GM21717 (cell line): Measurements from ENCODE around the gene SLC22A2.

Experiments used
- ATAC-seq: cut with Tn5 transposase; IDR thresholded peaks from one replicate; pipeline ENCODE4 v1.9.1; 2021; ENCODE audit warnings: mild to moderate bottlenecking, moderate library complexity; ENCODE audit not compliant: unreplicated experiment

Gene SLC22A2

DNA sequence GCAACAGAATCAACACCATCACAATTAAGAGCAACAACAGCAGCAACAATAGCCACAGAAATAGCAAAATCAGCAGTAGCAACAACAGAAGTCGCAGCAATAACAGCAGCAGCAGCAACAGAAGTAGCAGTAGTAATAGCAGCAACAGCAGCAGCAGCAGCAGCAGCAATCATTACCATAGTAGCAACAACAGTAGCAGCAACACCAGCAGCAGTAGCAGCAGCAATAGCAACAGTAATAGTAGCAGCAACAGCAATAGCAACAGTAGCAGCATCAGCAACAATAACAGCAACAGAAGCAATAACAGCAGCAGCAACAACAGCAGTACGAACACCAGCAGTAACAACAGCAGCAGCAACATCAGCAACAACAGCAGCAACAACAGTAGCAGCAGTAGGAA lies 39.8 kb downstream of the SLC22A2 start:
- ATAC-seq: no peak

DNA sequence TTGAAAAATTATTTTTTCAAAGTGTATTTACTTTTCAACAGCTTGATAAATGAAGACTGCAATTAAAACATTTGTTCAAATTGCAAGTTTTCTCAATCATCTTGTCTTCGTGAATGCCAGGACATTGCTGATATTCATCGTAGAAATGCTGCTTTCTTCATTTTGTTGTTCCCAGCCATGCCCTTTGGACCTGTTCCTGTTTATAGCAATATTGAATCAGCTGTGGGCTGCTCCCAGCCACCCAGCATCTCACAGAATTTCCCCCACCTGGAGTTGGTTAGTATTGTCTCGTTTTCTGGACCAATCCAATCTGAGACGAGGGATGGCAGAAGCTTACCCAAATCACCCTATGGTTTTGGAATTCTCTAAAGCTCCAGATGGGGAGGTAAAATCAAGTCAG lies 40.8 kb downstream of the SLC22A2 start:
- no peak for ATAC-seq

DNA sequence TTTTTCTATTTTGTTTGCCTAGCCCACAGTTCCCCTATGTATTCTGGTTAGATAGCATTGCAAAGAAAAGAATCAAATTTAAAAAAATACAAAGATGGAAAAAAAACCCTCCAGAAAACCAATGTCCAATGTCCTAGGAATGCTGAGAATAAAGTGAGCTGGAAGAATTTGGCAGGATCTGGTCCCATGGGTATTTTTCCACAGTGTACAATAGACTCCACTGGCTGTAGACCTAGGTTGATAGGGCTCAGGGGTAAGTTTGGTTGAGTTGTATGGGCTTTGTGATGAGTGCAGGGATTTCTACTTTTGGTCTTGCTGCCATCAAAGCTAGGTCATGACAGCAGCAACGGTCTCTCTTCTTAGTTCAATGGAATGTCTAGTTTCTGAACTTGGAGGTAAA lies 41.5 kb downstream of the SLC22A2 start:
- no peak for ATAC-seq

DNA sequence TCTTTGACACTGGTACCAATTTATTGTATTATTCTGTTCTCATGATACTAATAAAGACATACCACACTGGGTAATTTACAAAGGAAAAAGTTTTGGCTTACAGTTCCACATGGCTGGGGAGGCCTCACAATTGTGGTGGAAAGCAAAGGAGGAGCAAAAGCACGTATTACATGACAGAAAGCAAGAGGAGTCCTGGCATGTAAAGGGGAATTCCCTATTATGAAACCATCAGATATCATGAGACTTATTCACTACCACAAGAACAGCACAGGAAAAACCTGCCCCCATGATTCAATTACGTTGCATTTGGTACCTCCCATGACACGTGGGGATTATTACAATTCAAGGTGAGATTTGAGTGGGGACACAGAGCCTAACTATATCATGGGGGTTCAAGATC lies 43.4 kb downstream of the SLC22A2 start:
- no peak for ATAC-seq

DNA sequence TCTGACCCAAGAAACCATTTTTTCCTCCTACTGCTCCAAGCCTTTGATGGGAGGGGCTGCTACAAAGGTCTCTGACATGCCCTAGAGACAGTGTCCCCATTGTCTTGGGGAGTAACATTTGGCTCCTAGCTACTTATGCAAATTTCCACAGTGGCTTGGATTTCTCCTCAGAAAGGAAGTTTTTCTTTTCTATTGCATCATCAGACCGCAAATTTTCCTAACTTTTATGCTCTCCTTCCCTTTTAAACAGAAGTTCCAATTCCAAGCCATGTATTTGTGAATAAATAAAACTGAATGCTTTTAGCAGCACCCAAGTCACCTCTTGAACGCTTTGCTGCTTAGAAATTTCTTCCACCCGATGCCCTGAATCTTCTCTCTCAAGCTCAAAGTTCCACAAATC lies 51.0 kb downstream of the SLC22A2 start:
- no peak for ATAC-seq

DNA sequence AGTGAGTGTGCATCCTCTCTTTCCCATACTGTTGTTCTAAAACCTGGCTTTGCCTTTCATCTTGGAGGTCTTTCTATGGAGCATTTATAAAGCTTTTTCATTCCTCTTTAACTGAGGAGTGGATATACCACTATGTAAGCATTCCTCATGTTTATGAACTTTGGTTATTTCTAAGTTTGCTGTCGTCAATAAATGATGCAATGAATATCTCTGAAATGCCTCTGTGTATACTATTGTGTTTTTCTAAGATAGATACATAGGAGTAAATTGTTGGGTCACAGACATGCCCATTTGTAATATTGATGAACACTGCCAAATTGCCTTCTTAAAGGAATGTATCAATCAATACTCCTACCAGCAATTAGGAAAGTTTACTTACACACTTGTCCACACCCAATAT lies 53.9 kb downstream of the SLC22A2 start:
- no peak for ATAC-seq

DNA sequence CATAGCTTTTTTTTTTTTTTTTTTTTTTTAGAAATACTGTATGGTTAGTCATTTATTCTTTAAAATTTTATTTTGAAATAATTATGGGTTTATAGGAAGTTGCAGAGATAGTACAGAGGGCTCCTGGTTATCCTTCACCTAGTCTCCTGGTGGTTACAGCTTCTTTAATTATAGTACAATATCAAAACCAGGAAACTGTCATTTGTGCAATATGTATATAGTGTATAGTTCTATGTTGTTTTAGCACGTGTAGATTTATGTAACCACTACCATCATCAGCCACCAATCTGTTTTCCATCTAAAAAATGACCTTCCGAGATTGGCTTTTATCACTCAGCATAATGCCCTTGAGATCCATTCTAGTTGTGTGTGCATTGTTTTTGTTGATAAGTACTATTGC lies 54.7 kb downstream of the SLC22A2 start:
- no peak for ATAC-seq

DNA sequence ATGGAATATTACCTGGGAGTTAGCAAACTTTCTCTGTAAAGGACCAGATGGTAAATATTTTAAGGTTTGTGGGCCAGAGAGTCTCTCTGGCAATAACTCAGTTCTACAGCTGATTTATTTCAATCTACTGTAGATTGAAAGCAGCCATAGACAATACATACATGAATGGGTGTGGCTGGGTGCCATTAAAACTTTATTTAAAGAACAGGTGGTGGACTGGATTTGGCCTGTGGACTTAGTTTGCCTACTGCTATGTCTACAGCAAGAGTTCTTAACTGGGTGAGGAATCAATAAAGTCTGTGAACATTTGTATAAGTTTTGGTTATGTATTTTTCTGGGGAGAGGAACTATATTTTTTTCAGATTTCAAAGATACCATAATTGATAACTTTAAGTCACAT lies 55.1 kb downstream of the SLC22A2 start:
- ATAC-seq: no peak

DNA sequence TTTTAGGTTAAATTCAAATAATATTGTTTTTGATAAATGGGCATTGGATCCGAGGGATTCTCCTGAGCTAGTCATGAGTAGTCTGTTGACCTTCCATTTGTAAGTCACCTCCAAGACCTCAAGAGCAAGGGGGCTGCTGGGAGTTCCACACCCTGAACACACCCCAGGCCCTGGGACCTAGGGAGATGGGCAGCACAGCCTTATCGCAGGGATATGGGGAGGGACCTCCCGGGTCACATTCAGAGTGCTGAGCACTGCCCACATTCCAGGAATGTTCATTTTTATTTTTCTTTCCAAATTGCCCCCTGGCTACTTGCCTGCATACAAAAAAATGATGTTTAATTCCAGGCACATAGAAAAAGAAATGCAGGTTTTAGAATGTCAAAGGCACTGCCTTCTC lies 55.5 kb downstream of the SLC22A2 start:
- no peak for ATAC-seq

DNA sequence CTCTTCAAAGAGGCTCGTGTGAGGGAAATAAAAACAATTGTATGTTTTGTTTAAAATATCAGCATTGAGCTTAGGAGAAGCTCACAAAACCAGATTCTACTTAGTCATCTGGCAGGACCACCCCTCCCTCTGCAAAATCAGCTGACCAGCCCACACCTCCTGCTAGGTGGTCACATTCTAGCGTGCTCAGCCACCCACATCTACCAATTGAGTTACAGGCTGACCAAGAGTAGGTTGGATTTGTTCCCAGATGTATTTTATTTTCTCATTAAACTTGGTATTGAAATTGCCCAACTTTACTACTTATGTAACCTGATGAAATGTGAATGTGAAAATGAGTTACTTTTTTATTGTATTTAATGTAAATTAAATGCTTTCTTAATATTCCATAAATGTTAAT lies 56.2 kb downstream of the SLC22A2 start:
- no peak for ATAC-seq

DNA sequence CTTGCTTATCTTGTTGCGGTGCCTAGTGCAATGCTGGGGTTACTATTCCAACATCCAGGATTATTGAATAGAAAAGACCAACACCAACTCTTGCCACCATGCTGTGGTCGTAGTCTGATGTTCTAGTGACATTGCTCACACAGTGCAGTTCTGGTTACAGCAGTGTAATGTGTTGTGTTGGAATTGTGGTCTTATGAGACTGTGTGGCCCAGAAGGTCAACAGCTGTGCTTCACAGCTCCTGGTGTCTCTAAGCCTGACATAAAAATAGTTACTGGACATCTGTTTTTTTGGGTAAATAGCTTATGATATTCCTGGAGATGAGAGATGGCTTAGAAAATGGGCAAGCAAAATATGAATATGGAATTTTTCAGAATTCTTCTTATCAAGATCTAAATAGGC lies 57.6 kb downstream of the SLC22A2 start:
- no peak for ATAC-seq

DNA sequence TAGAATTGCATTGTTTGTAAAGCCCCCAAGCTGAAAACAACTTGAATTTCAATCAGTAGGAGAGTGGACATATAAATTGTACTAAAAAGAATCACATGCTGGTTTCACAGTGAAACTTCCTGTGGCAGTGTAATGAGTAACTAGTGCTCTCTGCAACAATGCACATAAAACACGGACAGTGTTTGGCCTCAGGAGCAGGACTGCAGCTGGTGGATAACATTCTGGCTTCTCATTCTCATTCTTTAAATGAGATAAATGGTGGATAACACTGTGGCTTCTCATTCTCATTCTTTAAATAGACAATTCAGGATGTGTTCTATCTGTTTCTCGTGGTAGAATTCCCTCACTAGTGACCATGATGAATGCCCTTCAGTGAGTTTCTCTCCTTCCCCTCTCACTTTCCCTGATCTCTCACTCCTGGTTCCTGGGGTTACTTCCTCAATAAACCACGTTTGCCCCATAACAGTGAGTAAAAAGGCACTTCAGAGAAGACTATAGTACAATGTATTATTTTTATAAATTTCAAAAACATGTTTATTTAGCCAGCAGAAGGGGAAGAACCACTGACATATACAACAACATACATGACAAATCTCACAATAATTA lies 59.9 kb downstream of the SLC22A2 start:
- peak; percentile 58 for ATAC-seq

DNA sequence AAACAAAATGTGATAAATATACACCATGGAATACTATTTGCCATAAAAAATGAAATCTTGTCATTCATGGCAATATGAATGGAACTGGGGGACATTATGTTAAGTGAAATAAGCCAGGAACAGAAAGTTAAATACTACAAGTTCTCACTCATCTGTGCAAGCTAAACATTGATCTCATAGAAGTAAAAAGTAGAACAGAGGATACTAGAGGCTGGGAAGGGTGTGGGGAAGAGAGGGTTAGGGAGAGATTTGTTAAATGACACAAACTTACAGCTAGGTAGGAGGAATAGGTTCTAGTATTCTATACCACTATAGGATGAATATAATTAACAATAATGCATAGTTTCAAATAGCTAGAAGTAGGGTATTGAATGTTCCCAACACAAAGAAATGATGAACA lies 61.0 kb downstream of the SLC22A2 start:
- ATAC-seq: no peak

DNA sequence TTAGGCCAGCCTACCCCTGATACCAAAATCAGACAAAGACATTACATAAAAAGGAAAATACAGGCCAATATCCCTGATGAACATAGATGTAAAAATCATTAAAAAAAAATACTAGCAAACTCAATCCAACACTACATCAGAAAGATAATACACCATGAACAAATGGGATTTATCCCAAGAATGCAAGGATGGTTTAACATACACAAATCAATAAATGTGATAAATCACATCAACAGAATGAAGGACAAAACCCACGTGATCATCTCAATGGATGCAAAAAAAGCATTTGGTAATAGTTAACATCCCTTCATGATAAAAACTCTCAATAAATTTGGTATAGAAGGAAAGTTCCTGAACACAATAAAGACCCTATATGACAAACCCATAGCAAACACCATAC lies 63.8 kb downstream of the SLC22A2 start:
- ATAC-seq: no peak

DNA sequence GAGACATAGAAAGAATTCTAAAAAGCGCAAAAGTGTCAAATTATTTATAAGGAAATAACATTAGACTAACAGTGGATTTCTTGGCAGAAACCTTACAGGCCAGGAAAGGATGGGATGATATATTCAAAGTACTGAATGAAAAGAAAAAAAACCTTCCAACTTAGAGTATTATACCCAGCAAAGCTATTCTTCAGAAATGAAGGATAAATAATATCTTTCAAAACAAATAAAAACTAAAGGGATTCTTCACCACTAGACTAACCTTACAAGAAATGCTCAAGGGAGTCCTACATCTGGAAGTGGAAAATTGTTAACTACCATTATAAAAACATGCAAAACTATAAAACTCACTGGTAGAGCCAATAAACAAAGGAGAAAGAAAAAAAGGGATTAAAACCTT lies 65.8 kb downstream of the SLC22A2 start:
- no peak for ATAC-seq

DNA sequence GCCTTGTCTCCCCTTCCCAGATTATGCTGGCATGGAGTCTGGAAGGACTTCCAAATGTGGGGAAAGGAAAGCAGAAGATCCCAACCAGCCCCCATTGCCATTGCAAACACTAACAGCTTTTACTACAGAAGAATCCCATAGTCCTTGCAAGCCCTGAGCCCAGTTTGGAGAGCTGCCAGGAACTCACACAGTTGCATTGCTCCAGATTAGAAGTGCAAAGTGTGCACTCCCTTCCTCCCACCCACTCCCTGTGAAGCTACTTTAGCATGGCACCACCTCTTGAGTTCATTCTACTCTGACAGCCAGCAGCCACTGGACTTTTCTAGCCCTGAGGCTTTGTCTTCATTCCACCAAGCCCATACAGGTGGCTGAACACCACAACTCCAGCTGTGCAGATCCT lies 67.6 kb downstream of the SLC22A2 start:
- ATAC-seq: no peak

DNA sequence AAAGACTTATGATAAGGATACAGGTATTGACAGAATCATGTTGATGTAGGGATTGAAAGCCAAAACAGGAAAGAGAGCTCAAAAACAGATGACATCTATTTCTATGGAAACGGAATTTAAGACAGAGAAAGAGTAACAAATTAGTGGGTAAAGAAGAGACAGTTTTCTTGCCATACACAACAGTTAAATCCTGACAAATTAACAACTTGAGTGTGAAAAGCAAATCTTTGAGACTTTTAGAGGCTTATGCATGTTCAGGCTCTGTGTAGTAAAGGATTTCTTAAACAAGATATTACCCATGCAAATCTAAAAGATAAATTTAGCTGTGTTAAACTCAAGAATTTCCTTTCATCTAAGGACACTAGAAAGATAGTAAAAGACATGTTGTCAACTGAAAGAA lies 68.5 kb downstream of the SLC22A2 start:
- ATAC-seq: no peak

DNA sequence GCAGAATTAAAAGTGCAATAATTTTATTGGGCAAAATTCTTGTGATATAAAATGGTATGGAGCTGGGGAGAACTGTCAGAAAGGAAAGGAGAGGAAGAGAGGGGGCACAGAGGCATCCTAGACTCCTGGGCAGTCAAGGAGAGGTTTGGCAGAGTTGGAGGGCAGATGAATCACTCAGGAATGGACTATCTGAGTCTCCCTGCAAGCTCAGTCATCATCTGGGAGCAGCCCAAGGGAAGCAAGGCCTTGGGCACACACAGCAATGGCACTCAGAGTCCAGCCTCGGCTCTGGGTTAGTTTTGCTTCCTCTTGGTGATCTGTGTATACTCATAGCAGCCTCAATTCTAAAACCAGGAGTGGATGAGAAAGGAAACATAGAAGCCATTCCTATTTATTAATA lies 69.8 kb downstream of the SLC22A2 start:
- ATAC-seq: no peak

DNA sequence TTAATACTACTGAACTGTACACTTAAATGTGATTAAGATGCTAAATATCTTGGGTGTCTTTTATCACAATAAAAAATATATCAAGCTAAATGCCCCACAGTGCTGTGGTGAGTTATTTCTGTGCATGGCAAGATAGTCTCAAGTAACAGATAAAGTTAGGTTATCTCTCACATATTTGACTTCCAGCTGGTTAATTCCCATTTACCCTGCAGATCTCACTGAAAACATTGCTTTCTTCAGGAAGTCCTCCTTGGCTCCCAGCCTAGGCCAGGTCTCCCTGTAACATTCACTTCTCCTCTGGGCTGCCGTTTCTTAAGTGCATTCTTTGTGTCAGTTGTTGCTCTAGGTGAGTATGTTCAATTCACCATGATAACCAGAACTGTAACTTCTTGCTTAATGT lies 77.9 kb downstream of the SLC22A2 start:
- ATAC-seq: no peak

DNA sequence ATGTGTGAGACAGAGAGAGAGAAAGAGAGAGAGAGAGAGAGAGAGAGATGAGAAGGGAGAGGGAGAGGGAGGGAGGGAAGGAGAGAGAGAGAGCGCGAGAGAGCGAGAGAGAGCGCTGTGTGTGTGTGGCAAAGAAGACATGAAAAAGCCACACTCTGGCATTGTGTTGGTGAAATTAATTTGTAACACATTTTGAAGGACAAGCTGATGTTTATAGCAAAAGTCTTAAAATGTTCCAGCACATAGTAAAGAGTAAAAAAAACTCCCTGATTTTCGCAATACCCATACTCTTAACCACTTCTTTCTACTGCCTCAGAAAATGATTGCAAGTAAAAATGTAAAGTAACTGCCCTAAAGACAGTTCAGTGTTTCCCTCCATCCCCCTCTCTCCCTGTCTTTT lies 80.3 kb downstream of the SLC22A2 start:
- ATAC-seq: no peak

DNA sequence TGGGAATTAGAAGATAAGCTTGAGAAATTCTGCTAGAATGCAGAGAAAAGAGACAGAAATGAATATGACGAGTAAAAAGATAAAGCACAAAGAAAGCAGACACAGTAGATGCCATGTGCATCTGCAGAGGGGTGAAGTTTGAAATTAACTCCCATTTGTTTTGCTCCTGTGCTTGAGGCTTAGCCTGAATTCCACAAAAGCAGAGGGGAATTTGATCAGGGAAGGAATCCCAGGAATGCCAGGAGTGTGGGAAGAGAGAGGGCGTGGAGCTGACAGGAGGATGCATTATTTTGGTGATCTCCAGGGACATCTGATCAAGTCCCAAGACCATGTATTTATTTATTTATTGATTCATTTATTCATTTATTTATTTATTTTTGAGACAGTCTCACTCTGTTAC lies 81.4 kb downstream of the SLC22A2 start:
- no peak for ATAC-seq

DNA sequence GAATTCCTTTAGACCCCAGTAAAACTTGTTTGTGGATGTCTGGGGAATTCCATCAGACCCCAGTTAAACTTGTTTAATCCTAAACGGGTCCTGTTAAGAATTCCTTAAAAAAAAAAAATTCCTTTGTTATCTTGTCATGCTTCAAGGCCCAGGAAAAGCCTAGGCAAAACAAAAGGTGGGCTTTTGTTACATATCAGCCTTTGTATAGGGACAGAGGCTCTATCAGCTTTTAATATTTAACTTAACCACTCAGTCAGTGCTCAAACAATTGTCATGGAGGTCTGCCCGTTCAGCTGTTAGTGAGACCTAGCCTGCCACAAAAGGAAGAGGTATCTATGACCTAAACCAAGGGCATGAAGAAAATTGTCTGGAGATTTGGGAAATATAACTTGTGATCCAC lies 83.9 kb downstream of the SLC22A2 start:
- no peak for ATAC-seq

DNA sequence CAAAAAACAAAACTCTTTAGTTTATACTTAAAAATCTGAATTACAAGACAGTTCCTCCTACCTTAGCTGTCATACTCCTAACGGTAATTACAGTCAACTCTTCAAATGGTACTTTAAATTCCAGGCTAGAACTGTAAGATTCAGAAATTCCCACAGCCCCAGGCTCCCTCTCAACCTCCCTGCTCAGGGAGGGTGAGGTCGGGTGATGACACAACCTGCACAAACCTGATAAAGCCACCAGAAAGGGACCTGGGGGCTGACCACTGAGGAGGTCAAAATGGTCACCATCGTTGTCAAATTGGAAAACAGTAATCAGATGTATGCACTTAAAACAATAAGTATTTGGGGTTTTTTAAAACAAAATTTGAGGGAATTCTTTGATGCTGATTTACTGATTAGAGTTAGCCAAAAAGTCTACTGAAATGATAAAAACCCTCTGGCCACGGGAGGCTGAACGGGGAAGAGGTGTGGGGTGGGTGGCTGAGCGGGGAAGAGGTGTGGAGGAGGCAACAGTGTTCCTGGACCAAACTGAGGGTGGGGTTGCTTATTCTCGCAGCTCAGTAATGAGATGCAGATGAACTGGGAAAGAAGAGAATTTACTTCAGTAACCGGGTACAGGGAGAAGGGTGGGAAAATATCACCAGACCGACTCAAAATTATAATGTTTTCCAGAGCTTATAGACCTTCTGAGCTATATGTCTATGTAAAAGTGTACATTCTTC lies 84.7 kb downstream of the SLC22A2 start:
- ATAC-seq: no peak
